T1000 (cell line): Measurements from ENCODE around the gene NKX1-2.
"Not testable (repeated sequence)": the region's sequence is repeated elsewhere in the genome, so short reads cannot be mapped to it uniquely, and the experiment has no call there.

Source experiments
- DNase-seq: peaks from one replicate; lab custom pipeline; 2025; ENCODE audit warnings: mixed read lengths; lab: John Stamatoyannopoulos, UW

Gene NKX1-2

GRCh38 chr10:124449170-124450011 lies 444 bp downstream of the NKX1-2 start:
- no peak for DNase-seq

GRCh38 chr10:124448696-124449169 lies 1.1 kb downstream of the NKX1-2 start:
- DNase-seq: no peak

GRCh38 chr10:124447751-124448466 lies 1.9 kb downstream of the NKX1-2 start:
- no peak for DNase-seq

GRCh38 chr10:124446830-124447750 lies 2.7 kb downstream of the NKX1-2 start:
- DNase-seq: no peak

GRCh38 chr10:124441694-124442093 lies 8.1 kb downstream of the NKX1-2 start:
- DNase-seq: not testable (repeated sequence)

- no peak for DNase-seq
Observed at GRCh38 chr10:124436191-124436638, 13.6 kb downstream of the NKX1-2 start.

- not testable (repeated sequence) for DNase-seq
Observed at GRCh38 chr10:124435683-124436082, 14.2 kb downstream of the NKX1-2 start.

- no peak for DNase-seq
Observed at GRCh38 chr10:124433461-124433860, 16.4 kb downstream of the NKX1-2 start.

GRCh38 chr10:124430077-124430476 lies 19.8 kb downstream of the NKX1-2 start:
- no peak for DNase-seq

- DNase-seq: no peak
Observed at GRCh38 chr10:124429576-124429975, 20.3 kb downstream of the NKX1-2 start.

- no peak for DNase-seq
Observed at GRCh38 chr10:124428207-124428777, 21.5 kb downstream of the NKX1-2 start.

GRCh38 chr10:124425227-124425962 lies 24.4 kb downstream of the NKX1-2 start:
- no peak for DNase-seq

- DNase-seq: no peak
Observed at GRCh38 chr10:124423813-124424212, 26.0 kb downstream of the NKX1-2 start.

- no peak for DNase-seq
Observed at GRCh38 chr10:124422742-124423141, 27.1 kb downstream of the NKX1-2 start.

GRCh38 chr10:124420254-124420653 lies 29.6 kb downstream of the NKX1-2 start:
- DNase-seq: no peak

- DNase-seq: no peak
Observed at GRCh38 chr10:124419635-124420034, 30.2 kb downstream of the NKX1-2 start.

GRCh38 chr10:124418726-124419501 lies 30.9 kb downstream of the NKX1-2 start, which contains the start of gene OAT:
Gene OAT, minus strand, starts transcription at chr10:124418923. Its CDS starts 6,752 bp downstream, at chr10:124412171.
- DNase-seq: peak; percentile 93

GRCh38 chr10:124417895-124418725 lies 31.7 kb downstream of the NKX1-2 start:
- peak; percentile 65 for DNase-seq

GRCh38 chr10:124416733-124417132 lies 33.1 kb downstream of the NKX1-2 start:
- DNase-seq: no peak
